SH-SY5Y (cell line): ENCODE measurements around the gene GCA.

ENCODE experiments used
- GATA2 ChIP-seq: IDR thresholded peaks from 2 replicates; pipeline ENCODE4 v1.6.1; 2011; ENCODE audit warnings: mild to moderate bottlenecking, low read depth, low read length
- GATA3 ChIP-seq: IDR thresholded peaks from 2 replicates; pipeline ENCODE4 v1.6.1; 2011; ENCODE audit warnings: low read depth, mild to moderate bottlenecking, low read length, moderate library complexity

- TF ChIP-seq GATA3: no peak
- TF ChIP-seq GATA2: no peak
Measured at GRCh38 chr2:162401871-162402270, 57.9 kb downstream of the GCA start.
